Right lobe of liver (tissue), 4 donors: ENCODE results near the gene HBG2.

Experiments
- CTCF ChIP-seq, 4 donors: fragments of 200-600 bp in 3 of 4; fragments of 450-650 bp in 1 of 4; IDR thresholded peaks; one replicate each; pipeline versions ENCODE4 v1.5.1 to v1.8.0; 2016 to 2022; ENCODE audit warnings: antibody characterized with exemption in 4 of 4, mild to moderate bottlenecking in 2 of 4
- POLR2A ChIP-seq: fragments of 450-650 bp; IDR thresholded peaks from one replicate; pipeline ENCODE4 v1.6.1; 2017; ENCODE audit warnings: antibody characterized with exemption, mild to moderate bottlenecking
- donor health status: DM: no; HTN: no; CAD: no.
- donor health status: DM: no; HTN: no; CAD: no.
- donor health status: DM: no; HTN: yes; CAD: no.

- TF ChIP-seq CTCF (IDR thresholded peaks at IDR 0.05) = no peak
- no peak for TF ChIP-seq POLR2A
Observed at GRCh38 chr11:5230266-5230665, 24.3 kb downstream of the HBG2 start.
